ENCODE results near the gene GAK.

GAK gene

DNA sequence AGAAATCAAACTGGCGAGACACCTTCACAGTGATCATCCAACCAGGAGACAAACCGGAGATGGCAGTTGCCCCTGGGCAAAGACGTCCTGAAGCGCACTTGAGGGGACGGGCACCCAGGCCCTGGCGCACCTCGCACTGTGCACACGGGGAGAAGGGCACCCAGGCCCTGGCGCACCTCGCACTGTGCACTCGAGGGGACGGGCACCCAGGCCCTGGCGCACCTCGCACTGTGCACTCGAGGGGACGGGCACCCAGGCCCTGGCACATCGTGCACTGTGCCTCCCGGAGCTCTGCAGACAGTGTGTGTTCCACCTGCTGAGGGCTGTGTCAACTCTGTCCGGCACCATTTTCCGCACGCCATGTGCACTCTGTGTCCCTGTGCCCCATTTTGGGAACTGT is 71.6 kb downstream of the GAK start:
- intact Hi-C loops (cut with DNase I), result no loop called here
- DNase-seq, result peak in 3 of 10 donors; percentile 38 to 47 (median 44)

DNA sequence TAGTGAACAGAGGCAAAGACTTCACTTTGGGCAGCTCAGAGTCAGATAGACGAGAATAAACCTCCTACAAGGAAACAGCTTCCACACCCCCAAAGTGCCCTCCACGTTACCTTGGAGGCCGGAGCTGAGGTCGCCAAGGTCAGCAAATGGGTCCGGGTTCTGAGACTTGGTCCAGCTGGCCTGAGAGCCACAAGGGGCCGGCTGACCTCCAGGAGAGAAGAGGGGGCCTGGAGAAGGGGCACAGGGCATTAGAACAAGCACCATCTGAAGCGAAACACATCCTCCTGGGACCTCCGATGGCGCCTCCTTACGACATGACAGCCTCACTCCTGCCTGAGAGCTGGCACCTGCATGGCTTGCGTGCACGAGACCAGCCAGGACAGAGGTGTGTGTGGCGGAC is 72.6 kb downstream of the GAK start:
- DNase-seq, result peak in 3 of 10 donors; percentile 37 to 65 (median 57)

GRCh38 chr4:858831-859451 is 73.2 kb downstream of the GAK start:
- intact Hi-C loops (cut with DNase I), result no loop called here

More for the DNA sequence above, 72.6 kb downstream of the GAK start:
- intact Hi-C loops (cut with DNase I), result no loop called here

GRCh38 chr4:858041-858481 is 74.1 kb downstream of the GAK start:
- DNase-seq, result peak in 3 of 10 donors; percentile 48 to 70 (median 65)

More at GRCh38 chr4:858831-859451, 73.2 kb downstream of the GAK start:
- DNase-seq, result peak in 3 of 10 donors; percentile 64 to 85 (median 70)

GRCh38 chr4:857461-857860 is 74.7 kb downstream of the GAK start:
- intact Hi-C loops (cut with DNase I), result no loop called here
- peak in 3 of 10 donors; percentile 23 to 61 (median 27) for DNase-seq

More at GRCh38 chr4:858041-858481, 74.1 kb downstream of the GAK start:
- intact Hi-C loops (cut with DNase I), result no loop called here

- intact Hi-C loops (cut with DNase I), result no loop called here
- DNase-seq, result peak in 3 of 10 donors; percentile 23 to 44 (median 43)
Observed at GRCh38 chr4:856225-856901, 75.8 kb downstream of the GAK start.

DNA sequence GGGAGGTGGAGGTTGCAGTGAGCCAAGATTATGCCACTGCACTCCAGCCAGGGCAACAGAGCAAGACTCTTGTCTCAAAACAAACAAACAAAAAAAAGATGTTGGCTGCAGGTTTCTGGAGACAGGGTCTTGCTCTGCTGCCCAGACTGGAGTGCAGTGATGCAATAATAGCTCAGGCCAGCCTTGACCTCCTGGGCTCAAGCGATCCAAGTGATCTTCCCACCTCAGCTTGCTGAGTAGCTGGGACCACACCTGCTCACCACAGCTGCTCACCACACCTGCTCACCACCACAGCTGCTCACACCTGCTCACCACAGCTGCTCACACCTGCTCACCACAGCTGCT is 76.3 kb downstream of the GAK start:
- intact Hi-C loops (cut with DNase I), result no loop called here
- peak in 2 of 10 donors; percentile 15 to 50 for DNase-seq

- peak in 3 of 10 donors; percentile 22 to 59 (median 28) for DNase-seq
- intact Hi-C loops (cut with DNase I), result no loop called here
Observed at GRCh38 chr4:854356-854755, 77.8 kb downstream of the GAK start.

DNA sequence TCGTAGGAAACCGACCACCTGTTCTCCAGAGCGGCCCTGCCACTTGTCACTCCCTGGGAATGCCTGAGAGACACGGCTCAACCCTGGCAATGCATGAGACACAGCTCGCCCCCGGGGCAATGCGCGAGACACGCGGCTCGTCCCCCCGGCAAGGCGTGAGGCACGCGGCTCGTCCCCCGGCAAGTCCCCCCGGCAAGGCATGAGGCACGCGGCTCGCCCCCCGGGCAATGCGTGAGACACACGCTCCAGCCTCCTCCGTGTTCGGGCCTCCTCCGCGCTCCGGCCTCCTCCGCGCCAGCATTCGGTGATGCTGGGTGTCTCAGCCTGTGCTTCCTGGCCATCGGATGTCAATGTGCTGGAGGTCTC is 78.7 kb downstream of the GAK start:
- DNase-seq, result peak in 3 of 10 donors; percentile 62 to 81 (median 74)
- intact Hi-C loops (cut with DNase I), result no loop called here

DNA sequence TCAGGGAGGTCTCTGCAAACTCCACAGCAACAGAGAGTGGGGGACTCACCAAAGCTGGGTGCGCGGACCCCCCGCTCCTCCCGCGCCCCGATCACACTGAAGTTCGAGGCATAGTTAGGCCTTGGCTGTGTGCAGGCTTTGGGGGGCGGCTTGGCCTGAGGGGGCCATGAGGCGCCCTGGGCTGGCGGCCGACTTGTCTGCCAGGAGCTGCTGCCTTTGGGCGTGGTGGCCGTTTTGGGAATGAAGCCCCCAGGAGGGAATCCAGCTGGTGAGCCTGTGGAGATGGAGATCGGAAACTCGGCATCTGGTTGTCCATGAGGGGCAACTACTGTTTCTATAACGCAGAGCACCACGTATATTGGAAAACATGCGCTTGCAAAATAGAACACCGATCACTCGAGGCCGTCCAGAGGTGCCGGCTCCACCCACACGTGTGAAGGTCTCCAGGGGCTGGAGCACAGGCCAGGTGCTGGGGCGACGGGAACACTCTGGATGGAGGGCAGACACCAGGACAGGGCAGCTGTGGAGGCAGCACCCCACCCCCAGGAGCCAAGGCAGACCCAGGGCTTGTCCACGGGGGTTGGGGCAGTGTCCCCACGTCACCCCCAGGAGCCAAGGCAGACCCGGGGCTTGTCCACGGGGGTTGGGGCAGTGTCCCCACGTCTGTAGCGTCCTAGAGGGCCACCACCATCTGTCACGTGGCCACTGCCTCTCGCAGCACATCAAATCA is 80.2 kb downstream of the GAK start:
- intact Hi-C loops (cut with DNase I), result no loop called here
- peak in 3 of 10 donors; percentile 35 to 79 (median 63) for DNase-seq

DNA sequence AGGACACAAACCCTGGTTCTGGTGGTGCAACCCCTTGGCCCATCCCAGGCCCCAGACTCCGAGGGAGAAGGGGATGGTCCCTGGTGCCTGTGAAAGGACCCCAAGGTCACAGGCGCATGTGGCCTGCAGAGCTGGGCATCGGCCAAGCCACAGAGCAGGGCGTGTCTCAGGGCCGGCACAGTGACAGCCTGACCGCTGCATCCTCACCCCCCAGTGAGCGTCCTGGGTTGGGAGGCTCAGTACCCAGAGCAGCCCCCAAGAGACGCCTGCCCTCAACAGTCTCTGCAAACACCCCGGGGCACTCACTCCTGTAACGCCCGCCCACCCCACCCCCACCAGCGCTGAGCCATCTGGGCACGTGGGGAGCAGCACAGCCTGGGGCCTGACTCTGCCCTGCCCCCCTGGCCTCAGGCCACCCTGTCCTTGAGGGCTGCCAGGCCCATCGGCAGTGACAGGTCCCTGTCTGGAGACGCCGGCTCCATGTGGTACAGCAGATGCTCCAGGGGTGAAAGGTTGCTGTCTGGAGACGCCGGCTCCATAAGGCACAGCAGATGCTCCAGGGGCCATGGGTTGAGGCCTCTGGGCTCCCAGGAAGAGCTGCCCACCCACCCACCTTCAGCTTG is 81.7 kb downstream of the GAK start:
- intact Hi-C loops (cut with DNase I), result no loop called here
- DNase-seq, result peak in 2 of 10 donors; percentile 14 to 72

GRCh38 chr4:849478-850175 is 82.5 kb downstream of the GAK start:
- intact Hi-C loops (cut with DNase I), result no loop called here
- DNase-seq, result peak in 3 of 10 donors; percentile 58 to 78 (median 72)

- peak in 2 of 10 donors; percentile 54 to 67 for DNase-seq
- intact Hi-C loops (cut with DNase I), result no loop called here
Observed at GRCh38 chr4:848803-849477, 83.2 kb downstream of the GAK start.

DNA sequence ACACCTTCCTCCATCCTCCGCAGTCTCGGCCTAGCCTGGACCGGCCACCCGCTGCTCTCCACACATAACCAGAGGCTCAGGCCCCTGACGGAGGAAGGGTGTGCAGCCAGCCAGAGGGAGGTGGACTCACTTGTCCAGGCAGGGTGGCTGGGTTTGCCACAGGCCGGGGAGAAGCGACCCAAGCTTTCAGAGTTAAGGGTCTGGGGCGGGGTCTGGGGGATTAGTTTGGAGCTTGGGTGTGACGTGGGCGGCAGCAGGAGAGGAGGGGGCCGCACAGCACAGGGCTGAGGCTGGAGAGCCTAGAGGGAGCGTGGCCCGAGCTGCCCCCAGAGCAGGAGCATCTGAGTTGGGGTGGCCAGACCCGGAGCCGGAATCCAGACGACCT is 83.8 kb downstream of the GAK start:
- intact Hi-C loops (cut with DNase I), result no loop called here
- DNase-seq, result peak in 3 of 10 donors; percentile 62 to 69 (median 66)

DNA sequence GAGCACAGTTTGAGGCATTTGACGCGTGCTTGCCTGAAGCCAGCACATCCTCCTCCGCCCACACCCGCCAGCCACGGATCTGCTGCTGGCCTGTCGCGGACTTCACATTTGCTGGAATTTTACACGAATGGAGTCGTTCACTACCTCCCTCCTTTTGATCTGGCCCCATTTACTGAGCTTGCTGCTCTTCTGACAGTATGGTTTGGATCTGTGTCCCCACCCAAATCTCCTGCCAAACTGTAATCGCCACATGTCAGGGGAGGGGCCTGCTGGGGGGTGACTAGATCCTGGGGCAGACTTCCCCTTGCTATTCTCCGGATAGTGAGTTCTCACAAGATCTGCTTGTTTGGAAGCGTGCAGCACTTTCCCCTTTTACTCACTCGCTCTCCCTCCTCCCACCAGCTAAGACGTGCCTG is 86.3 kb downstream of the GAK start:
- intact Hi-C loops (cut with DNase I), result no loop called here
- peak in 7 of 10 donors; percentile 48 to 96 (median 72) for DNase-seq

GRCh38 chr4:845233-845835 is 86.8 kb downstream of the GAK start:
- peak in 3 of 10 donors; percentile 53 to 83 (median 58) for DNase-seq
- intact Hi-C loops (cut with DNase I), result no loop called here

GRCh38 chr4:844752-845232 is 87.3 kb downstream of the GAK start:
- peak in 1 of 10 donors; percentile 46 for DNase-seq
- intact Hi-C loops (cut with DNase I), result no loop called here

DNA sequence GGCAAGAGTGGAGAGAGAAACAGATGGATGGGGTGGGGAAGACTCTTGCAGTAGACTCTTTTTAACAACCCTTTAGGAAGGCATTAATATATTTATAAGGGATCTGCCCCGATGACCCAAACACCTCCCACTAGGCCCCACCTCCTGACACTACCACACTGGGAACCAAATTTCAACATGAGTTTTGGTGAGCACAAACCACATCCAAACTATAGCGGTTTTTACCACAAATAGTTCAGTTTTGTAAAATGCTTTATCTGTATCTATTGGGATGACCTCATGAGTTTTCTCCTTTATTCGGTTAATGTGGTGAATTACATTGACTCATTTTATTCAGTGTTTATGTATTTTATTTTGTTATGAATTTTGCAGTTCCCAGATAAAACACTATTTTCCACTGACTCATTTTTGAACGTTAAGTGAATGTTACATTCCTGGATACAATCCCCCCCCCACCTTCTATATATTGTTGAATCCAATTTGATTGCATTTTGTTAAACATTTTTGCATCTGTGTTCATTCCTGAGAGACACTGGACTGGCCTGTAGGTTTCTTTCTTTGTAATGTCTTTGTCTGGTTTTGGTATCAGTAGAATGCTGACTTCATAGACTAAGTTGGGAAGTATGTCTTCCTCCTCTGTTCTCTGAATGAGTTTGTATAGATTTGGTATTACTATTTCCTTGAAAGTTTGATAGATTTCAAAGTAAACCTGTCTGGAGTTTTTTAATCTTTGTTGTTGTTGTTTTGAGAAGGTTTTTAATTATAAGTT is 92.3 kb downstream of the GAK start:
- no peak for DNase-seq
- intact Hi-C loops (cut with DNase I), result no loop called here
